GM19467 (cell line): ENCODE data around the gene TUBB4B.

ENCODE experiments used
- ATAC-seq: cut with Tn5 transposase; IDR thresholded peaks from one replicate; pipeline ENCODE4 v1.9.1; 2021; ENCODE audit warnings: mild to moderate bottlenecking, moderate library complexity; ENCODE audit not compliant: unreplicated experiment

Gene TUBB4B

GRCh38 chr9:137240841-137241489 lies at the start of gene TUBB4B:
Gene TUBB4B, plus strand, starts transcription at chr9:137241287. Its CDS starts 74 bp downstream, at chr9:137241361.
- peak; percentile 67 for ATAC-seq

- no peak for ATAC-seq
Observed at GRCh38 chr9:137191691-137192447, 49.2 kb upstream of the TUBB4B start.

- no peak for ATAC-seq
Observed at GRCh38 chr9:137192448-137192780, 48.7 kb upstream of the TUBB4B start.

GRCh38 chr9:137192859-137193258 lies 48.2 kb upstream of the TUBB4B start:
- ATAC-seq: no peak

- ATAC-seq: no peak
Observed at GRCh38 chr9:137193771-137194170, 47.3 kb upstream of the TUBB4B start.

- ATAC-seq: no peak
Observed at GRCh38 chr9:137194388-137194787, 46.7 kb upstream of the TUBB4B start.

GRCh38 chr9:137194909-137195308 lies 46.2 kb upstream of the TUBB4B start:
- no peak for ATAC-seq

- no peak for ATAC-seq
Observed at GRCh38 chr9:137195525-137196220, 45.4 kb upstream of the TUBB4B start.

GRCh38 chr9:137198051-137198901 lies 42.8 kb upstream of the TUBB4B start:
- ATAC-seq: no peak

- ATAC-seq: no peak
Observed at GRCh38 chr9:137198902-137199283, 42.2 kb upstream of the TUBB4B start.

- no peak for ATAC-seq
Observed at GRCh38 chr9:137199411-137200121, 41.5 kb upstream of the TUBB4B start.

GRCh38 chr9:137200311-137201204 lies 40.5 kb upstream of the TUBB4B start, which contains the start of gene TPRN:
Gene TPRN, minus strand, starts transcription at chr9:137200741. Its CDS starts 30 bp downstream, at chr9:137200711.
- ATAC-seq: peak; percentile 82

- ATAC-seq: no peak
Observed at GRCh38 chr9:137201205-137201868, 39.8 kb upstream of the TUBB4B start.

GRCh38 chr9:137202966-137203365 lies 38.1 kb upstream of the TUBB4B start:
- no peak for ATAC-seq

- ATAC-seq: no peak
Observed at GRCh38 chr9:137204731-137205125, 36.4 kb upstream of the TUBB4B start.

- ATAC-seq: peak; percentile 45
Observed at GRCh38 chr9:137205126-137206069, 35.7 kb upstream of the TUBB4B start, which contains the start of the genes NDOR1 and TMEM203. Gene NDOR1, plus strand, starts transcription at chr9:137205700. Its CDS starts 78 bp downstream, at chr9:137205778. Gene TMEM203, minus strand, starts transcription at chr9:137205648. Its CDS starts 234 bp downstream, at chr9:137205414.

GRCh38 chr9:137206602-137207001 lies 34.5 kb upstream of the TUBB4B start:
- no peak for ATAC-seq
